GM12872 (cell line): ENCODE results near the gene UHRF2.

ENCODE experiments used
- CTCF ChIP-seq: IDR thresholded peaks from 3 replicates; pipeline ENCODE4 v1.5.1; 2011; ENCODE audit warnings: low read depth, mild to moderate bottlenecking, low read length, moderate library complexity; ENCODE audit not compliant: insufficient read depth

UHRF2 gene

GRCh38 chr9:6471231-6471850 lies 58.3 kb downstream of the UHRF2 start:
- TF ChIP-seq CTCF: no peak

GRCh38 chr9:6473151-6473550 lies 60.2 kb downstream of the UHRF2 start:
- no peak for TF ChIP-seq CTCF

- no peak for TF ChIP-seq CTCF
Measured at GRCh38 chr9:6479959-6480358, 67.0 kb downstream of the UHRF2 start.

- TF ChIP-seq CTCF: no peak
Measured at GRCh38 chr9:6484210-6484609, 71.2 kb downstream of the UHRF2 start.

- no peak for TF ChIP-seq CTCF
Measured at GRCh38 chr9:6488395-6488794, 75.4 kb downstream of the UHRF2 start.

- no peak for TF ChIP-seq CTCF
Measured at GRCh38 chr9:6489099-6489498, 76.1 kb downstream of the UHRF2 start.

- TF ChIP-seq CTCF: no peak
Measured at GRCh38 chr9:6490863-6491262, 77.9 kb downstream of the UHRF2 start.
